AG04450 (cell line): ENCODE data around the gene CDH4. TPM values are rescaled to one million over a fixed set of nuclear protein-coding genes. Genes with fewer than 3 reads are reported as not detected.

Experiments
- CTCF ChIA-PET: fragments of 300-600, 350-600 bp; formaldehyde crosslinking; extraction: SDS; loops from one replicate; lab custom pipeline; 2022; ENCODE audit warnings: antibody characterized with exemption, inconsistent platforms; lab: Charles Lee
- POLR2A ChIA-PET: fragments of 350-600 bp; formaldehyde crosslinking; extraction: SDS; loops from one replicate; lab custom pipeline; 2021; ENCODE audit warnings: antibody characterized with exemption, inconsistent platforms; lab: Yijun Ruan, JAX
- DNase-seq: peaks from one replicate; pipeline ENCODE4 v3.0.0-alpha.2; 2011; ENCODE audit warnings: low read depth, low spot score
- H3K27ac ChIP-seq: one replicate; pipeline ENCODE4 v1.5.1; 2012; ENCODE audit warnings: low read depth, low read length, control low read depth
- H3K27me3 ChIP-seq: one replicate; pipeline ENCODE4 v1.6.0; 2012; ENCODE audit warnings: low read length; ENCODE audit not compliant: control insufficient read depth, insufficient read depth
- H3K4me3 ChIP-seq: 2 replicates; pipeline ENCODE4 v1.5.1; 2011; ENCODE audit warnings: mild to moderate bottlenecking, low read depth, low read length, control low read depth
- H3K9me3 ChIP-seq: 2 replicates; pipeline ENCODE4 v1.5.1; 2012; ENCODE audit warnings: low read length; ENCODE audit not compliant: control insufficient read depth, insufficient read depth
- CTCF ChIP-seq: IDR thresholded peaks from 2 replicates; pipeline ENCODE4 v1.5.1; 2011; ENCODE audit warnings: low read depth, low read length, control low read depth, inconsistent platforms
- polyA plus RNA-seq: library from polyadenylated mRNA; depleted of rRNA; stranded (reverse); fragments of >200 nt; gene quantifications from 2 replicates; pipeline ENCODE4 v1.2.3, GENCODE V29; 2011

Gene CDH4
- polyA plus RNA-seq, 1 experiment, result 1.6 TPM

- DNase-seq, result no peak
- no peak for TF ChIP-seq CTCF
- Histone ChIP-seq H3K27ac (no peak overlapping the region), H3K4me3 (no peak overlapping the region), H3K9me3 (no peaks in the 10 kb centered on the region), H3K27me3 (no peaks in the 10 kb centered on the region)
- ChIA-PET POLR2A (no interaction called here), CTCF (no interaction called here)
These were observed 54.9 kb downstream of the CDH4 start for GRCh38 chr20:61306937-61307475.

- no peak for DNase-seq
- no peak overlapping the region for H3K4me3 ChIP-seq
- no peak for TF ChIP-seq CTCF
- ChIA-PET POLR2A (no interaction called here), CTCF (interaction anchor here (0.7 kb wide), 1 partner anchor 36 kb away, joined by 5 read pairs; no protein-coding TSS in a partner anchor)
- no peak overlapping the region for H3K27ac ChIP-seq
- no peaks in the 10 kb centered on the region for H3K27me3 ChIP-seq
- H3K9me3 ChIP-seq, result no peaks in the 10 kb centered on the region
These were observed 55.8 kb downstream of the CDH4 start for GRCh38 chr20:61307686-61308476.

- no peak for DNase-seq
These were observed 56.4 kb downstream of the CDH4 start for GRCh38 chr20:61308477-61308774.

GRCh38 chr20:61310954-61311353 lies 58.9 kb downstream of the CDH4 start:
- no peaks in the 10 kb centered on the region for H3K9me3 ChIP-seq
- H3K27ac ChIP-seq, result no peak overlapping the region
- no peak for TF ChIP-seq CTCF
- DNase-seq, result no peak
- ChIA-PET POLR2A (no interaction called here), CTCF (no interaction called here)
- H3K4me3 ChIP-seq, result no peak overlapping the region
- no peaks in the 10 kb centered on the region for H3K27me3 ChIP-seq

More at GRCh38 chr20:61308477-61308774, 56.4 kb downstream of the CDH4 start:
- POLR2A ChIA-PET, result no interaction called here
- CTCF ChIA-PET, result interaction anchor here (0.7 kb wide), 1 partner anchor 37 kb away, joined by 5 read pairs; no protein-coding TSS in a partner anchor
- TF ChIP-seq CTCF, result no peak
- Histone ChIP-seq H3K4me3 (no peak overlapping the region), H3K27me3 (no peaks in the 10 kb centered on the region), H3K9me3 (no peaks in the 10 kb centered on the region), H3K27ac (no peak overlapping the region)

- no peak for TF ChIP-seq CTCF
- Histone ChIP-seq H3K4me3 (no peak overlapping the region), H3K9me3 (no peaks in the 10 kb centered on the region), H3K27ac (no peak overlapping the region), H3K27me3 (no peaks in the 10 kb centered on the region)
- POLR2A ChIA-PET, result no interaction called here
- CTCF ChIA-PET, result no interaction called here
- DNase-seq, result no peak
These were observed 59.8 kb downstream of the CDH4 start for GRCh38 chr20:61311656-61312387.
